ENCODE measurements around the gene ERMN.
"Not testable (repeated sequence)": the region's sequence is repeated elsewhere in the genome, so short reads cannot be mapped to it uniquely, and the experiment has no call there.

The ERMN gene

GRCh38 chr2:157325786-157326185 lies at the start of gene ERMN:
Gene ERMN, minus strand, starts transcription at chr2:157325824. Its CDS starts 182 bp downstream, at chr2:157325642.
- DNase-seq (ENCODE audit: low read depth), result no peak

GRCh38 chr2:157375384-157375783 lies 49.8 kb upstream of the ERMN start:
- no peak for DNase-seq (ENCODE audit: low read depth)

- DNase-seq (ENCODE audit: low read depth), result not testable (repeated sequence)
Observed at GRCh38 chr2:157368508-157368907, 42.9 kb upstream of the ERMN start.

- DNase-seq (ENCODE audit: low read depth), result no peak
Observed at GRCh38 chr2:157367704-157368103, 42.1 kb upstream of the ERMN start.

GRCh38 chr2:157364257-157364974 lies 38.8 kb upstream of the ERMN start:
- DNase-seq (ENCODE audit: low read depth), result no peak

- DNase-seq (ENCODE audit: low read depth), result no peak
Observed at GRCh38 chr2:157363612-157364101, 38.0 kb upstream of the ERMN start.

- no peak for DNase-seq (ENCODE audit: low read depth)
Observed at GRCh38 chr2:157362627-157363026, 37.0 kb upstream of the ERMN start.

GRCh38 chr2:157361526-157361925 lies 35.9 kb upstream of the ERMN start:
- no peak for DNase-seq (ENCODE audit: low read depth)

- no peak for DNase-seq (ENCODE audit: low read depth)
Observed at GRCh38 chr2:157359628-157360027, 34.0 kb upstream of the ERMN start.

- DNase-seq (ENCODE audit: low read depth), result no peak
Observed at GRCh38 chr2:157355618-157356017, 30.0 kb upstream of the ERMN start.

GRCh38 chr2:157349949-157350515 lies 24.4 kb upstream of the ERMN start:
- no peak for DNase-seq (ENCODE audit: low read depth)

- DNase-seq (ENCODE audit: low read depth), result no peak
Observed at GRCh38 chr2:157348291-157348921, 22.8 kb upstream of the ERMN start.

- no peak for DNase-seq (ENCODE audit: low read depth)
Observed at GRCh38 chr2:157345647-157346389, 20.2 kb upstream of the ERMN start.

GRCh38 chr2:157341381-157341780 lies 15.8 kb upstream of the ERMN start:
- not testable (repeated sequence) for DNase-seq (ENCODE audit: low read depth)

GRCh38 chr2:157339965-157340655 lies 14.5 kb upstream of the ERMN start:
- DNase-seq (ENCODE audit: low read depth), result no peak

- no peak for DNase-seq (ENCODE audit: low read depth)
Observed at GRCh38 chr2:157337978-157338377, 12.4 kb upstream of the ERMN start.

- DNase-seq (ENCODE audit: low read depth), result peak; percentile 38
Observed at GRCh38 chr2:157336137-157337010, 10.8 kb upstream of the ERMN start.

GRCh38 chr2:157334797-157335196 lies 9.2 kb upstream of the ERMN start:
- DNase-seq (ENCODE audit: low read depth), result no peak

GRCh38 chr2:157334335-157334734 lies 8.7 kb upstream of the ERMN start:
- no peak for DNase-seq (ENCODE audit: low read depth)

GRCh38 chr2:157333304-157334047 lies 7.9 kb upstream of the ERMN start:
- no peak for DNase-seq (ENCODE audit: low read depth)

All from stimulated activated CD4-positive, alpha-beta T cell treated with anti-CD3 and anti-CD28 coated beads, Interleukin-2, amount 100 ng/mL, for 4 hours (primary cell).